Caki2 (cell line): ENCODE data around the gene NPAS3. TPM values are rescaled to one million over a fixed set of nuclear protein-coding genes. Genes with fewer than 3 reads are reported as not detected.
A peak's percentile ranks its signal among the peaks of the same experiment; 100 is the strongest.

Experiments used
- DNase-seq: peaks from one replicate; pipeline ENCODE4 v3.0.0-alpha.2; 2015; ENCODE audit warnings: low read depth
- in situ Hi-C: cut with HindIII; loops from 2 replicates; pipeline ENCODE4 v1.10.0; 2016; ENCODE audit warnings: low sequenced_read_pairs, low pct_unique_long_range_greater_than_20kb, mixed read lengths
- total RNA-seq: library from RNA; depleted of rRNA; stranded (reverse); fragments of >200 nt; shearing (Covaris generic); gene quantifications from 2 replicates; pipeline ENCODE4 v1.2.3, GENCODE V29; 2014; ENCODE audit warnings: low replicate concordance

The NPAS3 gene
- total RNA-seq, 1 experiment from 2014 or later, result 8.1 TPM

DNA sequence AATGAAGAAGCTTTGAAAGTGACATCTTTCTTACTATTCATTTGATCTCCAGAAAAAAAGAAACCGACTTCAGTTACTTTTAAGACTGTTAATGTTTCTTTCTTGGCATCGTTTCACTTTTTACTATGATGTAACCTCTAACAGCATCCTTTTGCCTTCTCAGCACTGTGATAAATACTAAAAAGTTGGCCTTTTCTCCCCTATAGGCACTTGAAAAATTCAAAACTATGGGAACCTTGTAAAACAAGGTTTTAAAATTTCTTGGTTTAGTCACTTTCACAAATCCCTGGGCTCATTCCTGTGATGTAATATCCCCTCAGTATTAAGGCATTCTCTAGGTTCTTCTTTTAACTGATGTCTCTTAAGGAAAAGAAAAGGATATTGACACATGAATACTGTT, 730.4 kb downstream of the NPAS3 start:
- in situ Hi-C loops, result no loop called here
- no peak for DNase-seq

DNA sequence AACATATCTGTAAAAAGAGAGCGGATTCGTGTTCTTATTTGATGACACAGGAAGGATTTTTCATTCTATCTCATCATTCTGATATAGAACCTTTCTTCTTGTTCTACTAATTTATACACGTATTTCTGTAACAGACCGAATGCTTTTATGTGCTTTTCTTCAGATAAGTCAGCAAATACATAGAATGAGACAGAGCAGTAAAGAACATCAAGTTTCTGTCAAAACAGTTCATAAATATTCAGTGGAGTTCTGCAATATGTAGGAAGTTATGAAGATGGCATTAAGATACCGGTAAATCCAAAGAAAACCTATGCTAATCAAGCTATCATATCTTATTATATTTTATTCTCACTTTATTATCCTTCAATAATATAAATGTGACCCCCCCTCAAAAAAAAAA, 731.6 kb downstream of the NPAS3 start:
- DNase-seq, result no peak
- in situ Hi-C loops, result no loop called here

DNA sequence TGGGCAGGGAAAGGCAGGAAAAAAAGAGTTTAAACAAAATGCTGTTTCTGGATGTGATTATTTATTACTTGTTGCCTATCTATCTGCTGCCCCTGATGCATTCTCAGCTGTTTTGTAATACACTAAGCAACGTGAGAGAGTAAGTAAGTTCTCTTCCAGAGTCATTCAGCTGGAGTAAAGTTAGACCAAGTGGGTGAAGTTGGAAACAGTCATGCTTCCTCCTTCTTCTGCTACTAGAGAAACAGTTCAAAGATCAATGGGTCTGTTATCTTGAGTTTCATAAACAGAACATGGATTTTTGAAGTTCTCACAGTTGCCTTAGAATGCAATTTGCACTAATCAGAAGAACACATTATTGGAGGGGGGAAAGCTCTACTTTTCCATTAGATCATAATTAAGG, 732.9 kb downstream of the NPAS3 start:
- DNase-seq, result no peak
- in situ Hi-C loops, result no loop called here

DNA sequence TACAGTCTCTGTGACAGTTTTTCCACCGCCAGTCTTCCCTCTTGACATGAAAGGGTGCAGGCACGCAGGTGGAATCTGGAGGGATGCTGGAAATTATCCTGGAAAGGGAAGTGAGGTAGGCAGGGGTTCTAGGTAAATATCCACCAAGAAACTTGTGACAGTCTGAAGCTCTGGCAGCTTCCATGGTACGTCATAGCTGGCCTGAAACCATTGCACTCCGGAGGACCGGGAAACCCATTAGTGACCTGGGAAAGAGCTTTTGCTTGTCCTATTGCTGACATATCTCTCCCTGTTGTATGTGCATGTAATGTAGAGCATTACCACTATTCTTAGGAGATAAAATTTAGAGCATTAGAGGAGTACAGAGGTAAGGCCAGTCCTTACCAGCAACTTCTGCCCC, 736.2 kb downstream of the NPAS3 start:
- no peak for DNase-seq
- in situ Hi-C loops, result no loop called here

DNA sequence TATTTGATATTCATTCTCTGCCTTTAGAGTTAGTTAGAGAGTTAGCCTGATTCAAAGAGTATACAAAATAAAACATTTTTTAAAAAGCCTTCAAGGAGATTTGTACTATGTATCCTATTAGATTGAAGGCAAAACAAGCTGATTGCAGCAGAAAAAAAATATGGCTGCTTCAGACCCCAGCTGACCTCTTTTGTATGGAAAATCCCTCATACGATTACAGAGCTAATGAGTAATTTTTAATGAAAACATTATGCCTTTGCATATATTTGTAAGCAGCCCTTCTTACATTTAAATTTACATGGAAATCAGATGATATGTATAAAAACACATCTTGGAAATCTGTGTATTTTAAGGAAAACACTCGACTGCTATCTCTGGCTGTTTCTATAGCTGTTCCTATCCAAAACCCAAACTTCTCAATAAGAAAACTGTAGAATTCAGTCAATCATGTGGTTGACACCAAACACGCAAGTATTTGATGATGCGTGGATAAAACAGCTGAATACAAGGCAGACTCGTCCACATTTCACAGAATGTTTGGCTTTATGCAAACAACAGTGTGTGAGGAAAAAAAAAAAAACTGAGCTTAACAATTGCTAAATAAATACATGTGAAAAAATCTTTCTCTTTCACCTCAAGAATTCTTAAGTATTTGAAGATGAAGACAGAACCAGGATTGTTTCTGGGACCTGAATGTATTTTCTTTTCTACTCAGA, 736.9 kb downstream of the NPAS3 start:
- DNase-seq, result no peak

DNA sequence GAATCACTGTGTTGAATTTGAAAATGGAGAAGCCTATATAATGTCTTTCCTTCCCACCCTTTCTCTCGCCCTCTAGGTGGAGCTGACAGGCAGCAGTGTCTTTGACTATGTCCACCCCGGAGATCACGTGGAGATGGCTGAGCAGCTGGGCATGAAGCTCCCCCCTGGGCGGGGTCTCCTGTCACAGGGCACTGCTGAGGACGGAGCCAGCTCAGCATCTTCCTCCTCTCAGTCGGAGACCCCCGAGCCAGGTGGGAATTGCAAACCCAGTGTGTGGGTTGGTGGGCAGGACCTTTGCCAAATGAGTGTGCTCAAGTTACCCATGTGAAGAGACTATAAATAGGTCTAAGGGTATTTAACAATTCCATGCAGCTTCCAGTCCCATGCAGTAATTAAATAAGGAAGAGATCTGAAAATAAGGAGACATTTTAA, 737.5 kb downstream of the NPAS3 start:
- in situ Hi-C loops, result no loop called here
- peak; percentile 78 for DNase-seq

More for the DNA sequence above, 736.9 kb downstream of the NPAS3 start:
- in situ Hi-C loops, result no loop called here

DNA sequence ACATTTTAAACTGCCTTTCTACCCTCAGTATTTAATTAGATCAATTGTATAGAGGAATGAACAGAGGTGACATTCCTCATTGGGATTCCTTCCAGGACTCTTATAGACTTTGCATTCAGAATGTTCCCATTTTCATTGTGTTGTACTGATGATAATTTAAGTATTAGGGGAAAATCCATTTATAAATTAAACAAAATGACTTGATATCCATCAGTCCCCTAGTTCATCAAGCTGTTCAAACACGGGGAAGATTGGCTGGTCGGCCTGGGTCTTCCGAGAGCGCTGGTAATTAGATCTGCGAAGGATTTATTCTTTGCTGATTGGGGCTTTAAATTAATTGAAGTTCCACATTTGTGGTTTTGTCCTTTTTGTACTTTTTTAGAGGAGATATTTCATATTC, 738.2 kb downstream of the NPAS3 start:
- in situ Hi-C loops, result no loop called here
- no peak for DNase-seq

DNA sequence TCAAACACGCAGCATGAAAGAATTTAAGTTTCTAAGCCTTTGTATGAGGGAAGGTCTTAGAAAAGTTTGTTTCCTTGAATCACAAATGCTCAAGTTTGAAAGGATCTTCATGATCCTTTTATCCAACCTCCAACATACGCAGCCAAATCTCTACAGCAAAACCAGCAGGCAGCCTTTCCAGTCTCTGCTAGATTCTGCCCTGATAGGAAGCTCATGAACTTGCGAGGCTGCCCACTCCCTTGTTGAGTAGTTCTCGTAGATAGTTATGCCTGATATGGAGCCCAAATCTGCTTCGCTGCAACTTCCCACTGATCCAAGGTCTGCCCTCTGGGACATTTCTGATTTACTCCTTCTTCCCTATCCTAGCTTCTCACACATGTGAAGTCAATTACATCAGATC, 739.3 kb downstream of the NPAS3 start:
- no peak for DNase-seq
- in situ Hi-C loops, result no loop called here

DNA sequence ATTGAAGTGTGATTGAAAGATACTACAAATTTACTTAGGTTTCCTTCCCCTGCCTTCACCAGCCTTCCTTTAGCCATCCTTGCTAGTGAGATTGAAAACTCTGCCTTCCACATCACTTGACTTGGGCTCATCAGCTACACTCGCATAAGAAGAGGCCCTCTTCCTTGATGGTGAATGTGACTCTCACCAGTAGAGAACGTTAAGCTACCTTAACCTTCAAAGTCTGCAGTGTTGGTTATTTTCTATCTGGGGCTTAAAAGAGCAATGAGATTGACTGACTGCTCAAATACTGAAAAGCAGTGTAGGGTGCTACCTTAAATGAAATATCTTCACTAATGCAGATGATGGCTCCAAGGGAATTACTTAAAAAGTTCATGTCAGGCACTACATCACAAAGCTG, 740.3 kb downstream of the NPAS3 start:
- in situ Hi-C loops, result no loop called here
- DNase-seq, result no peak

DNA sequence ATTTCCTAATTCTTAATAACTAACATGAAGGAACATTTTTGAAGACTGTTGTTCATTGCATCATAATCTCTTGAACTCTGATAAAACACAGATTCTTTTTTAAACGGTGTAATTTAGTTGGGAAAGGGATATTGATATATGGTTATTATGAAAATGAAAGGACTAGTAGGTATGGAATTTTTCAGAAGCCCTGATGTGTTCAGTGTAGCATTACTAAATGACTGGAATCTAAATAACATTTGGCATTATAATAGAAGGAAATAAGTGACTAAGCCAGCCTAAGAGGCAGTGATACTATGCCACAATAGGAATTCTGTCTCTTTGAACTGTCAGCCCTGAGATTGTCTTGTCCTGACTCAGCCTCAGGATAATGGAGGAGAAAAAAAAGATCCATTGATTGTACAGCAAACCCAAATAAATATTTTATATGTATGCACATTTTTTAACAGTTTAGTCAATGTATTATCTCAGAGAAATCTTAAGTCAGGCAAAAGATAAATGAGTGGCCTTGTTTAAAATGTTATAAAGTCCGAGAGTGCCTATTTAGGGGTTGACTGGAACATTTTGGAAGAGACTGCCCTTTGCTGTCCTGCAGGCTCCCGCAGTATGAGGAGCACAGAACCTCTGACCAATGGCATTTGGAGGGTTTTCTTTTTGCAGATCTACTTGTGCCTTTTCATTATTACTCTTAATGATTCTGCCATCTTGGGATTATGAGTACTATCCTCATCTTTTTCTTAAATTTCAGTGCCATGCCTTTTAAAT, 741.0 kb downstream of the NPAS3 start:
- in situ Hi-C loops, result no loop called here
- peak; percentile 78 for DNase-seq

DNA sequence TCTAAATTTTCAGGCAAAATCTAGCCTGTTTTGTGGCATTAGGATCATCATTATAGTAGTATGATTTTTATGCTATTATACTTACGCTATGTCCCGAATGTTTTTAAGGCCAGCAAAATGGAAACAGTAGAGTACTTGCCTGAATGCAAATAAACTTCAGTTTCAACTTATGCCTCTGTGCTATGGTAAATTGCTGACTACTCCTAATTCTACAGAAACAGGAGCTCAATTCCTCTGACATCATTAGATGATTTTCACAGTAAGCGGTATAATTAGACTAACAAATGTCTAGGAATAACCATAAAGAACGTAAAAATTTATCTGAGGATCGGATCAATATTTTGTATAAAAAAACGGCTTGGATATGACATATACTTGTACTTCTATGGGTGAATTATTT, 742.2 kb downstream of the NPAS3 start:
- DNase-seq, result no peak
- in situ Hi-C loops, result no loop called here

DNA sequence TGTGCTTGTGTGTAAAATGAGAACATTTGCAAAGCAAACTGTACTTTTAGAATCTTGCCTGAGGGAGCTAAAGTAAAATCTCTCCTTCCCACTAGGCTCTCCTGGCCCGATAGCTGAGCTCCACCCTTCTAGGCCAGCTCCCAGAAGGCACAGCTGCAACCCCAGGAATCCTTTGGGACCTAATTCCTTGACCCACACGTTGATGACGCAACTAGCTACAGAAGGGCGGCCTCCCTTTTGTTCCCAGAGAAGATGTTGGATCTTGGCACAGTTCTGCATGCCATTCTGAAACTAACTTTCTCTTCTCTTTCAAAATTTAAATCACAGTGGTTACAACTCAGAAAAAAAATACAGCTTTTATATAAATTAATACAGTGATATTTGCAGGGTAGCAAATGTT, 744.1 kb downstream of the NPAS3 start:
- no peak for DNase-seq

DNA sequence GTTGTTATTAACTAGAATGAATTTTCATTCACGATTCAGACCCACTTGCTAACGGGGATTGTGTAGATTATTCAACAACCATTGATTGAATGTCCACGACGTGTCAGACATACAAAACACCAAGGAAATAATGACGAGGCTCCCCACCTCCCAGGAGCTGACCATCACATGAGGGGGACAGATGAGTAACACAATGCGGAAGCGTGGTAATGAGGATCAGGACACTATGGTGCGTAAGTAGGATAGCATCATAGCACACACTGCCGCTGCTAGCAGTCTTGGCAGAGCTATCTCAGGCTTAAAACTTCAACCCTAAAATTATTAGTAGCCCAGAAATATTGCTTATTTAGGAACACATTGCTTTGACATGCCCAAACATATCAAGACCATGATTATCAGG, 746.3 kb downstream of the NPAS3 start:
- in situ Hi-C loops, result no loop called here
- DNase-seq, result no peak

More for the DNA sequence above, 744.1 kb downstream of the NPAS3 start:
- in situ Hi-C loops, result no loop called here

DNA sequence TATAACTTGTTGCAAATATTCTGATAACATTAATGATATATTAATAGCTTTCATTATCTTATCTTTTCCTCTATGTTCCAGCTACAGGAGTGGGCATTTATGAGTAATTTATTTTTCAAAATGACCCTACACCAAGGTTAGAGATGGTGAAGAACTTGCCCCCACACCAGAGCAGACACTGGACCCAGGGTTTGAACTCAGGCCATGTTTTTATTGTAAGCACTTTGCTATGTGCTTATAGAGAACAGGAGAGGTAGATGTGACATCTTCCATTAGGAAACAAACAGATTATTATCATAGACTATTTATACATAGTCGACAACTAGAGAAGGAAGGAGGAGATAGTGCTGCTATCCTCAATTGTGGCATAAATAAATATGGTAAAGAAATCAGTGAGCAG, 747.0 kb downstream of the NPAS3 start:
- in situ Hi-C loops, result no loop called here
- no peak for DNase-seq

DNA sequence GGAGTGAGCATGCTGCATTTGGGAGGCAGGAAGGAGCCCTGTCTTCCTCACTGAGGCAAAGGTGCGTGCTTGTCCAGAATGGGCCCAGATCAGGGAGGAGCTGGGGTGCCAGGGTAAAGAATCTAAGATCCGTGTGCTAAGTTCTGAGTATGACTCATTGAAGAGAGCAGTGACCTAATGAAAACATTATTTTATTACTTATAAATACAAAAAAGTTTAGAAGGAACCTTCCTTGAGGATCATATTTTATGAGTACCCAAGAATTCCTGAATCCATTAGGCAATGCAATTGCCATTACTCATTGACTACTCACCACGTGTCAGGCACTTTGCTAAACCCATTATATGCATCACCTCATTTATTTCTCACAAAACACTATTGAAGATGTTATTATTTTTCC, 747.5 kb downstream of the NPAS3 start:
- DNase-seq, result peak; percentile 82
- in situ Hi-C loops, result no loop called here

DNA sequence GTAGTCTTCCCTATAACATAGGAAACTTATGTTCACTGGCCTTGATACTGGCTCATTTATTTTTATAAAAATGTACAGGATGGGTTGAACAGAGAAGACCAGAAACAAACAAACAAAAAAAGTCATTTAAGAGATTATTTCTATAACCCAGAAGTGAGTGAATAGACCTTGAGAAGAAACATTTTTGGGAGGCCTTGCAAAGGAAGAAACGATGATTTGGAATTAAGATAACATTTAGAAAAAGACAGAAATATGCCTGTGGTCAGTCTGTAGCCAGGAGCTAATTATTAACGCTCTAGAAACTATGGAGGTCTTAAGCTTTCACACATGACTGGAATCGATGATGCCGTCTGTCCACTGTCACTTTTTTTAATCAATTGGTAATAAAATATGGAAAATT, 748.2 kb downstream of the NPAS3 start:
- peak; percentile 69 for DNase-seq
- in situ Hi-C loops, result no loop called here

DNA sequence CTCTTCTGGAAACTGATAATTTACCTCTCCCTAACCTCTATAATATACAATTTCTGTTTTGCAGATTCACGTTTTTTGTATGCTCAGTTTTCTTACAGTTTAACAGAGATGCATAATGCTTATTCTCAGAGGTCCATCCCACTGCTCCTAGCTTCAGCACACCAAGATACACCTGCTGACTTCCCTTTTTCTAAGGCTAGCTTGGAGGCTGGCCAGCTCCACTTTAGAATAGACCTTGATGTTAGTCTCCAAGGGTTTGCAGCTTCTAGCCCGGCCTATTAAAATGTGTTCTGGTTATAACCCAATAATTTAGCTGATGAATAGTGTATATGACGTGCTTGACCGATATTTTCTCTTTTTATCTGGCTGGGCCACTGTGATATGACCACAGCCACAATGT, 751.0 kb downstream of the NPAS3 start:
- in situ Hi-C loops, result no loop called here
- no peak for DNase-seq

DNA sequence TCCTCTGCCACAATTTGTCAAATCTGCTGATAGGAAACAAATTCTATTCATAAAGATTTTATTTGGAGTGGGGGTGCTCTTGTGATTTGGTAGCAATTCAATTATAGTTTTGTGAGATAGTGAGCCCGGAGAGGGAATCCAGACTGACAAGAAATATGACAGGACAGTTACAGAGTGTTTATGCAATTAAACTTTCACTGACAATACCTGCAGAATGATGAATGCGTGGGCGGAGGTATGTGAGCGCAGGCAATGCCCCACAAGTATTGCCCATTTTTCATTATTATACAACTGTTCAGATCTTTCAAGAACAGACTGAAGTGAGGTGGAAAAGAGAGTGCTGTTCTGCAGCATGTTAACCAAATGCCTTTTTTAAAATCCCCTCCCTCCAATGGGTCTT, 753.2 kb downstream of the NPAS3 start:
- in situ Hi-C loops, result no loop called here
- no peak for DNase-seq

DNA sequence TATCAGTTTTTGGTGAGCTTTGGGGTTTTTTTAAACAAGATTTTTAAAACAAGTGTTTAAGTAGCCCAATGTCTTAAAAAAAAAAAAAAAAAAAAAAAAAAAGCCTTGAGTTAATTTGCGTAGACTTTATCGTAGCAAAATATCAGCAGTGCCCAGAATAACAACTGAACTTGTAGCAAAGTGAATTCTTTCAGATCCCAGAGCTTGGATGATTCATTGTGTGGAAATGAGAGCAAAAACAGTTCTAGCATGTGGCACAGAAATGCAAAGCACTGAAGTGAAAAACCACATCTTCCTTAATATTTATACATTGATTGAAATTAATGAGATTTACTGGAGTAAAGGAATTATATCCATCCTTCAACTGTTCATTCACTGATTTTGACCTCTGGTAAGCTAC, 754.1 kb downstream of the NPAS3 start:
- in situ Hi-C loops, result no loop called here
- DNase-seq, result peak; percentile 88

DNA sequence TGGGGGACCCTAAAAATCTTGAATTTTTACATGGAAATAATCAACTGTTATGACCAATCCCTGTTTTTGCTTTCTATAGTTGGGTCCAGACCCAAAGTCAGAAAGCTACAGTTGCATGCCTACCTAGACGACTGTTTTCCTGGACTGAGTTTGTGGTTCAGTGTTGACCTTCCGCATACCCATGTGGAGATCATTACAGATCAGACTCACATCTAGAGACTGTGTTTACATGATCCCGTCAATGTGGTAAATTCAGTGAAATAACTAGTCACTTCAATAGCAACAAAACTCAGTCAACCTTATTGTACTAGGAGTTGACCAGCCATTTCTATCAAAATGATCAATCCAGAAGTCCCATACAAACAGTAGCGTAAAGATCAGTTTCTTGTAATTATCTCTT, 754.6 kb downstream of the NPAS3 start:
- in situ Hi-C loops, result no loop called here
- peak; percentile 90 for DNase-seq
